Karpas-422 (cell line): ENCODE data around the gene FOXC2. TPM values are rescaled to one million over a fixed set of nuclear protein-coding genes. Genes with fewer than 3 reads are reported as not detected.

Experiments used
- DNase-seq: peaks from one replicate; pipeline ENCODE4 v3.0.0-alpha.2; 2015
- H2AFZ ChIP-seq: fragments of 200-600 bp; sonication (generic); 2 replicates; pipeline ENCODE4 v1.6.1; 2014; ENCODE audit warnings: antibody characterized with exemption, low read length, mixed read lengths
- H3K27ac ChIP-seq: fragments of 200-600 bp; sonication (generic); 2 replicates; pipeline ENCODE4 v1.5.1; 2014; ENCODE audit warnings: mild to moderate bottlenecking, low read length, moderate library complexity
- H3K27me3 ChIP-seq: fragments of 200-600 bp; sonication (generic); 2 replicates; pipeline ENCODE4 v1.6.1; 2014; ENCODE audit warnings: low read length, mixed read lengths
- H3K36me3 ChIP-seq: fragments of 200-600 bp; sonication (generic); 2 replicates; pipeline ENCODE4 v1.6.1; 2014; ENCODE audit warnings: low read length, mixed read lengths; ENCODE audit not compliant: insufficient read depth
- H3K4me1 ChIP-seq: fragments of 200-600 bp; sonication (generic); 2 replicates; pipeline ENCODE4 v1.6.1; 2014; ENCODE audit warnings: mild to moderate bottlenecking, low read length, mixed read lengths
- H3K4me2 ChIP-seq: fragments of 200-600 bp; sonication (generic); 2 replicates; pipeline ENCODE4 v1.6.1; 2014; ENCODE audit warnings: low read length, low read depth, mild to moderate bottlenecking; ENCODE audit not compliant: poor library complexity, severe bottlenecking
- H3K4me3 ChIP-seq: fragments of 200-600 bp; sonication (generic); 2 replicates; pipeline ENCODE4 v1.5.1; 2014; ENCODE audit warnings: mild to moderate bottlenecking, antibody characterized with exemption, low read length, mixed read lengths
- H3K79me2 ChIP-seq: fragments of 200-600 bp; sonication (generic); 2 replicates; pipeline ENCODE4 v1.6.1; 2014; ENCODE audit warnings: mild to moderate bottlenecking, low read length, mixed read lengths
- H3K9ac ChIP-seq: fragments of 200-600 bp; sonication (generic); 2 replicates; pipeline ENCODE4 v1.6.0; 2014; ENCODE audit warnings: low read length
- H3K9me2 ChIP-seq: fragments of 200-600 bp; sonication (generic), shearing (Covaris generic); replicated peaks from 2 replicates; pipeline ENCODE4 v1.6.0; 2014; ENCODE audit warnings: mild to moderate bottlenecking, low read length, moderate library complexity; ENCODE audit not compliant: insufficient read depth
- H3K9me3 ChIP-seq: fragments of 300-700, 200-600 bp; sonication (generic); 2 replicates; pipeline ENCODE4 v1.6.1; 2014; ENCODE audit warnings: low read length, mixed read lengths
- H4K20me1 ChIP-seq: fragments of 200-600 bp; sonication (generic); 2 replicates; pipeline ENCODE4 v1.6.1; 2014; ENCODE audit warnings: mild to moderate bottlenecking, antibody characterized with exemption, low read length, low read depth; ENCODE audit not compliant: insufficient read depth
- total RNA-seq: library from RNA; depleted of rRNA; stranded (reverse); fragments of >200 nt; shearing (Covaris generic); gene quantifications from 2 replicates; pipeline ENCODE4 v1.2.3, GENCODE V29; 2014; ENCODE audit warnings: low replicate concordance

The FOXC2 gene
- total RNA-seq, 1 experiment from 2014 or later, result not detected

DNA sequence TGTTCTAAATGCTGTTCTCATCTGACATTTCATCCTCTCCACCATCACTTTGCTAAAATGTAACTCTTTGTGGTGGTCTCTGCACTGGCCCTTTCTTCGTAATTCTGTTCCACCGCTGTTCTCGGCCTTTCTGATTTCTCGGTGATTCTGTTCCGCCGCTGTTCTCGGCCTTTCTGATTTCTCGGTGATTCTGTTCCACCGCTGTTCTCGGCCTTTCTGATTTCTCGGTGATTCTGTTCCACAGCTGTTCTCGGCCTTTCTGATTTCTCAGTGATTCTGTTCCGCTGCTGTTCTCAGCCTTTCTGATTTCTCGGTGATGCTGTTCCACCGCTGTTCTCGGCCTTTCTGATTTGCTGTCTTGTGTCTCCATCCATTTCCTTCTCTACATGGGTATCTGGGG lies 44.0 kb upstream of the FOXC2 start:
- Histone ChIP-seq H4K20me1 (no peaks in the 10 kb centered on the region; the same call in 1 of the 2 replicates), H3K36me3 (no peaks in the 10 kb centered on the region), H2AFZ (no peak overlapping the region), H3K4me2 (no peak overlapping the region), H3K27me3 (no peaks in the 10 kb centered on the region), H3K9ac (no peak overlapping the region), H3K4me3 (no peak overlapping the region), H3K79me2 (no peaks in the 10 kb centered on the region), H3K4me1 (no peaks in the 10 kb centered on the region), H3K9me2 (no peaks in the 10 kb centered on the region), H3K9me3 (no peaks in the 10 kb centered on the region), H3K27ac (no peak overlapping the region)
- no peak for DNase-seq

DNA sequence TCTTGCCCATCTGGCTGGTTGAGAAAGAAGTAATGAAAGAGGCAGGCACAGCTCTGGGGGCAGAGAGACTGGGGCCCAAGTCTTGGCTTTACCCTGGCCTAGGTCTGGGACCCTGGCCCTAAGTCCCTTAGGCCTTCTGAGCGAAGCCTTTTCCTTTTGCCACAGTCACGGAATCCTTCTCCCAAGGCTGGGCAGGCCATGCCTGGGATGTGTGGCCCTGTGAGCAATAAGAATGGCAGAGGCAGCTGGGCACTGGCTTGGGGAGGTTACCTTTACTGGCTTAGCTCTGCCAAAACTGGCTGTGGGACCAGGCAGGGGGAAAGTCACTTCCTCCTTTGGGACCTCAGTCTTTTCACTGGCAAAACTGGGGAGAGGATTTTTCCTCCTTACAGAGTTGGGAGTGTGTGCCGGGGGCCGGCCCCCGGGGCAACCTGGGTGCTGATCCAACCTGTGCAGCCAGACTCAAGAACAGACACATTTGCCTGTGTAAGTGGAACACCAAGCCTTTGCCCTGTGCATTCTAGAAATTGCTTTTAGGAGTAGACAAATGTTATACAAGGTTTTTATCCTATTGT lies 43.4 kb upstream of the FOXC2 start:
- no peaks in the 10 kb centered on the region for H3K9me3 ChIP-seq
- no peak overlapping the region for H3K27ac ChIP-seq
- DNase-seq, result no peak
- H2AFZ ChIP-seq, result no peak overlapping the region
- H3K36me3 ChIP-seq, result no peaks in the 10 kb centered on the region
- no peaks in the 10 kb centered on the region for H3K79me2 ChIP-seq
- H3K9ac ChIP-seq, result no peak overlapping the region
- no peaks in the 10 kb centered on the region; the same call in 1 of the 2 replicates for H4K20me1 ChIP-seq
- H3K9me2 ChIP-seq, result no peaks in the 10 kb centered on the region
- no peak overlapping the region for H3K4me3 ChIP-seq
- H3K4me2 ChIP-seq, result no peak overlapping the region
- H3K4me1 ChIP-seq, result no peaks in the 10 kb centered on the region
- H3K27me3 ChIP-seq, result no peaks in the 10 kb centered on the region

- Histone ChIP-seq H3K79me2 (no peaks in the 10 kb centered on the region), H3K36me3 (no peaks in the 10 kb centered on the region), H3K9me2 (no peaks in the 10 kb centered on the region), H3K9me3 (no peaks in the 10 kb centered on the region), H3K4me1 (no peaks in the 10 kb centered on the region), H3K4me3 (no peak overlapping the region), H3K4me2 (no peak overlapping the region), H3K27ac (no peak overlapping the region), H3K9ac (no peak overlapping the region), H3K27me3 (no peaks in the 10 kb centered on the region), H2AFZ (no peak overlapping the region), H4K20me1 (no peaks in the 10 kb centered on the region; the same call in 1 of the 2 replicates)
- DNase-seq, result no peak
Observed at GRCh38 chr16:86524029-86524428, 42.6 kb upstream of the FOXC2 start.

DNA sequence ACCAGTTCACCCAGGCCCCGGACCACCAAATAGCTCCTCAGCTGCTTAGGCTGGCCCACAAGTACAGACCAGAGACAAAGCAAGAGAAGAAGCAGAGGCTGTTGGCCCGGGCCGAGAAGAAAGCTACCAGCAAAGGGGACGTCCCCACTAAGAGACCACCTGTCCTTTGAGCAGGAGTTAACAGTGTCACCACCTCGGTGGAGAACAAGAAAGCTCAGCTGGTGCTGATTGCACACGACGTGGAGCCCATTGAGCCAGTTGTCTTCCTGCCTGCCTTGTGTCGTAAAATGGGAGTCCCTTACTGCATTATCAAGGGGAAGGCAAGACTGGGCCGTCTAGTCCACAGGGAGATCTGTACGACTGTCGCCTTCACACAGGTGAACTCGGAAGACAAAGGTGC lies 40.9 kb upstream of the FOXC2 start:
- no peaks in the 10 kb centered on the region for H3K4me1 ChIP-seq
- H3K36me3 ChIP-seq, result no peaks in the 10 kb centered on the region
- no peaks in the 10 kb centered on the region; the same call in 1 of the 2 replicates for H4K20me1 ChIP-seq
- no peak overlapping the region for H3K9ac ChIP-seq
- H3K79me2 ChIP-seq, result no peaks in the 10 kb centered on the region
- no peak overlapping the region for H3K4me2 ChIP-seq
- no peaks in the 10 kb centered on the region for H3K27me3 ChIP-seq
- H3K9me2 ChIP-seq, result no peaks in the 10 kb centered on the region
- no peak overlapping the region for H2AFZ ChIP-seq
- no peak overlapping the region for H3K4me3 ChIP-seq
- H3K27ac ChIP-seq, result no peak overlapping the region
- no peaks in the 10 kb centered on the region for H3K9me3 ChIP-seq
- DNase-seq, result no peak

DNA sequence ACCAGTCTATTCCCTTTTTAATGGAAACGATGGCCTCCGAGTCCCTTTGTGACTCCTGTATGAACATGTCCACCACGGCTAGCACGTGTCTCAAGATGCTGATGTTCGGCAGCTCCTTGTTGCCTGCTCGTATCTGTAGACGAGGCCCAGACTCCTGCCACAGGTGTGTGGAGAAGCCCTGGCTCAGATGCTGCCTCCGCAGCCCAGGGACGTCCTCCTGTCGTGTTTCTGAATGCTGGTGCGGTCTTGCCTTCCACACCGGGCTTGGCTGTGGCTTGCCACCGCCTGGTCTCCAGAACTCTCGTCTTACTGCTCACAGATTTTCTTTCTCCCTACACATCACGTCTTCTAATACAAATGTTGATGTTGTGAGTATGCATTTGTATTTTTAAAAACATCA lies 39.3 kb upstream of the FOXC2 start:
- no peaks in the 10 kb centered on the region; the same call in 1 of the 2 replicates for H4K20me1 ChIP-seq
- H3K4me1 ChIP-seq, result no peaks in the 10 kb centered on the region
- no peak overlapping the region for H3K4me2 ChIP-seq
- no peak overlapping the region for H3K9ac ChIP-seq
- no peaks in the 10 kb centered on the region for H3K79me2 ChIP-seq
- no peaks in the 10 kb centered on the region for H3K9me2 ChIP-seq
- no peaks in the 10 kb centered on the region for H3K36me3 ChIP-seq
- H3K9me3 ChIP-seq, result no peaks in the 10 kb centered on the region
- no peaks in the 10 kb centered on the region for H3K27me3 ChIP-seq
- no peak for DNase-seq
- H3K27ac ChIP-seq, result no peak overlapping the region
- H2AFZ ChIP-seq, result no peak overlapping the region
- H3K4me3 ChIP-seq, result no peak overlapping the region

DNA sequence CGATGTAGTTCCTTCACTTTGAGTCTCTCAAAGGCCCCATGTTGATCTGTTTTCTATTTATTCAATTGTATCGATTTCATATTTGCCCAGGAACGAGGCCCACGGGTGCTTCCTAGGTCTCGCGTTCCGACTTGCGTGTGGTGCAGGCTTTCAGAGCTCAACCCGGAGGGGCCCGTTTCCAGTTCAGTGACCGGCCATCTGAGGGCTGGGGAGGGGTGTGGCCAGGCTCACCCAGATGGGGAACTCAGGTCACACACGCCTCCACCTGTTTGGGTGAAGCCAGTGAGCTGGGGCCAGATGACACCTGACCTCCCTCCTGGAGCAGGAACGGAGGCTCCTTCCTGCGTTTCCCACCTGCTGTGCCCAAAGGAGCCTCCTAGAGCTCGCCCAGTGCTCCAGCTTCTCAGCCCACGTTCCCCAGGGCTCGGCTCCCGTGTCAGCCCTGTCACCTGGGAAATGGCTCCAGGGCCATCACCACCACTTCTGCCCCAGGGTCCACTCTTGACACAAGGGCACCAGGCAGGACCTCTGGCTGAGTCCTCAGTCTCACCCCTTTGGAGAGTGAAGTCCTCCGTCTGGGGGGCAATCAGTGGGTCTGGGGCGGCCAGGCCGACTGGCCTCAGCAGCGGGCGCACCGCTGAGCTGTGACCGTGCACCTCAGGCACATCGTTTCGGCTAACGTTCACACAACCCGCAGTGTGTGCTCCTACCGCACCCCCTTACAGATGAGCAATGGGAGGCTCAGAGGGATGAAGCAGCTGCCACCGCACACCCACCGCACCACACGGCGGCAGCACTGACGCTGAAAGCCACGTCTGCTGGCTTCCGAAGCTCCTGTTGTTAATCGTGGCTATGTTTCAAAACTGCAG lies 38.3 kb upstream of the FOXC2 start:
- no peak overlapping the region for H3K4me3 ChIP-seq
- DNase-seq, result no peak
- H3K36me3 ChIP-seq, result no peaks in the 10 kb centered on the region
- H3K4me1 ChIP-seq, result no peaks in the 10 kb centered on the region
- no peak overlapping the region for H3K4me2 ChIP-seq
- H3K79me2 ChIP-seq, result no peaks in the 10 kb centered on the region
- no peaks in the 10 kb centered on the region; the same call in 1 of the 2 replicates for H4K20me1 ChIP-seq
- H3K9me3 ChIP-seq, result no peaks in the 10 kb centered on the region
- H2AFZ ChIP-seq, result no peak overlapping the region
- H3K27ac ChIP-seq, result no peak overlapping the region
- H3K9ac ChIP-seq, result no peak overlapping the region
- no peaks in the 10 kb centered on the region for H3K27me3 ChIP-seq
- H3K9me2 ChIP-seq, result no peaks in the 10 kb centered on the region

DNA sequence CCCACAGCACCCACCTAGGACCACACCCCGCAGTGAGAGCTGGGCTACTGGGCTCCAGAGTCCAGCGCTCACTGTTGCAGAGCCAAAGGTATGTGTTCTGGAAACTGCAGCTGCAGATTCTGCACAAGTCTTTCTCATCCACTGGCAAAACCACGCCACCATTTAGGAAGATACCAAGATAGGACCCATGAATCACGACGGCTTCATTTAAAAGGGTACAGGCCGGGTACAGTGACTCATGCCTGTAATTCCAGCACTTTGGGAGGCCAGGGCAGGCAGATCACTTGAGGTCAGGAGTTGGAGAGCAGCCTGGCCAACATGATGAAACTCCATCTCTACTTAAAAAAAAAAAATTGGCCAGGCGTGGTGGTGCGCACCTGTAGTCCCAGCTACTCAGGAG lies 37.5 kb upstream of the FOXC2 start:
- Histone ChIP-seq H3K9me3 (no peaks in the 10 kb centered on the region), H2AFZ (no peak overlapping the region), H3K79me2 (no peaks in the 10 kb centered on the region), H3K4me3 (no peak overlapping the region), H3K4me1 (no peaks in the 10 kb centered on the region), H4K20me1 (no peaks in the 10 kb centered on the region; the same call in 1 of the 2 replicates), H3K36me3 (no peaks in the 10 kb centered on the region), H3K27ac (no peak overlapping the region), H3K4me2 (no peak overlapping the region), H3K27me3 (no peaks in the 10 kb centered on the region), H3K9me2 (no peaks in the 10 kb centered on the region), H3K9ac (no peak overlapping the region)
- DNase-seq, result no peak

DNA sequence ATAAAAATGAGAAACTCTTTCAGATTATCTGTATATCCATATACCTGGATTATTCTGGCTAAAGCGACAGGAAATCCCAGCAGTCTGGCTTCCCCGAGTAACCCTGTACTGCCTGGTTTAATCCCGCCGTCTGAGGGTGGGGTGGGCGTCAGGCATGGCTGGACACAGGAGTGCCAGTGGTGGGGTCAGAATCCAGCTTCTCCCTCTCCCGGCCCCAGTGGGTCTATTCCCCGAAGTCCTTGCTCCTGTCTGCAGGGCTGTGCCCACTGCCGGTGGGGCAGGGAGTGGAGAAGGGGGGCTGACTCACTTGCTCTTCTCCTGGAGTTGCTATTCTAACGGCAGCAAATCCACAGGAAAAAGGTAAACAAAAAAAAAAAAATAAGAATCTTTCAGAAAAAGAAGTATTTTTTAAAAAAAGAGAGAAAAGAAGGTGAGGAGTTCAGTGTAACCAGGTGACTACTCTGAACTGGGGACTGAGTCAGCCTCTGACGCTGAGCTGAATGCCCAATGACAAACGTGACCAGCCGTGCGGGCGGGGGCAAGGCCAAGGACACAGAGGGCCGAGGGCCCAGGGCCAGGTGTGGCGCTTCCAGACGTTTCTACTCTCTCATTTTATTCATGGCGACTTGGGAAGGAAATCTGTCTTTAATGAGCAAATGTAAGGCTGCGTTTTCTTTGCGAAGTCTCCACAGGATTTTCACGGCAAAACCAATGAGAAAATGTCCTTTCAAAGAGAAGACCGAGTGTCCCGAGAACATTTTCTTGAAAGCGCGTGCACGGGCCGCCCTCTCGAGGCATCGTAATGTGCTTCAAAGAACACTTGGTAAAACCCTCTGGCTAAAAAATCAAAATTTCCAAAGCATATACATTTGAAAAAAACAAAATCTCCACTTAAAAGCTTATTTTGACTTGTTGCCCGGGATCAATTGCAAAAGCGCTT lies 36.1 kb upstream of the FOXC2 start:
- Histone ChIP-seq H3K27me3 (no peaks in the 10 kb centered on the region), H3K9ac (no peak overlapping the region)
- DNase-seq, result no peak

More for the DNA sequence above, 36.1 kb upstream of the FOXC2 start:
- H3K4me1 ChIP-seq, result no peaks in the 10 kb centered on the region
- no peak overlapping the region for H3K4me2 ChIP-seq
- H3K9me2 ChIP-seq, result no peaks in the 10 kb centered on the region
- H2AFZ ChIP-seq, result no peak overlapping the region
- no peaks in the 10 kb centered on the region for H3K79me2 ChIP-seq
- no peak overlapping the region for H3K27ac ChIP-seq
- no peaks in the 10 kb centered on the region; the same call in 1 of the 2 replicates for H4K20me1 ChIP-seq
- H3K36me3 ChIP-seq, result no peaks in the 10 kb centered on the region
- H3K4me3 ChIP-seq, result no peak overlapping the region
- no peaks in the 10 kb centered on the region for H3K9me3 ChIP-seq
